ENCODE data around the gene NRG2. TPM values are rescaled to one million over a fixed set of nuclear protein-coding genes. Genes with fewer than 3 reads are reported as not detected.

The NRG2 gene
- total RNA-seq, 1 donor from 2014 or later = 1.4 TPM

GRCh38 chr5:139808481-139809330 is 234.4 kb downstream of the NRG2 start:
- H3K27ac Mint-ChIP-seq = no peak overlapping the region
- no peak for DNase-seq (ENCODE audit: extremely low spot score, unreplicated experiment)
- H3K4me1 Mint-ChIP-seq (ENCODE audit: unreplicated experiment) = no peaks in the 10 kb centered on the region
- TF ChIP-seq CTCF (conservative IDR thresholded peaks at IDR 0.05) = no peak
- peaks cover 52% of the 10 kb centered on the region for H3K27me3 Mint-ChIP-seq
- H3K4me3 Mint-ChIP-seq = no peak overlapping the region
- no peaks in the 10 kb centered on the region for H3K9me3 Mint-ChIP-seq
- H3K36me3 Mint-ChIP-seq = no peaks in the 10 kb centered on the region

GRCh38 chr5:139807647-139808030 is 235.5 kb downstream of the NRG2 start:
- no peak for TF ChIP-seq CTCF (conservative IDR thresholded peaks at IDR 0.05)
- no peak overlapping the region for H3K4me3 Mint-ChIP-seq
- no peaks in the 10 kb centered on the region for H3K4me1 Mint-ChIP-seq (ENCODE audit: unreplicated experiment)
- no peak for DNase-seq (ENCODE audit: extremely low spot score, unreplicated experiment)
- H3K36me3 Mint-ChIP-seq = no peaks in the 10 kb centered on the region
- H3K27ac Mint-ChIP-seq = no peak overlapping the region
- peaks cover 56% of the 10 kb centered on the region for H3K27me3 Mint-ChIP-seq
- H3K9me3 Mint-ChIP-seq = no peaks in the 10 kb centered on the region

- TF ChIP-seq CTCF (conservative IDR thresholded peaks at IDR 0.05) = no peak
- Mint-ChIP-seq H3K27ac (no peak overlapping the region), H3K4me1 (ENCODE audit: unreplicated experiment) (no peaks in the 10 kb centered on the region), H3K27me3 (peaks cover 56% of the 10 kb centered on the region), H3K36me3 (no peaks in the 10 kb centered on the region), H3K4me3 (no peak overlapping the region), H3K9me3 (no peaks in the 10 kb centered on the region)
- no peak for DNase-seq (ENCODE audit: extremely low spot score, unreplicated experiment)
Observed at GRCh38 chr5:139806726-139807646, 236.1 kb downstream of the NRG2 start.

GRCh38 chr5:139806111-139806510 is 237.0 kb downstream of the NRG2 start:
- peaks cover 57% of the 10 kb centered on the region for H3K27me3 Mint-ChIP-seq
- no peak for TF ChIP-seq CTCF (conservative IDR thresholded peaks at IDR 0.05)
- no peaks in the 10 kb centered on the region for H3K4me1 Mint-ChIP-seq (ENCODE audit: unreplicated experiment)
- H3K27ac Mint-ChIP-seq = no peak overlapping the region
- no peak overlapping the region for H3K4me3 Mint-ChIP-seq
- DNase-seq (ENCODE audit: extremely low spot score, unreplicated experiment) = no peak
- no peaks in the 10 kb centered on the region for H3K36me3 Mint-ChIP-seq
- H3K9me3 Mint-ChIP-seq = no peaks in the 10 kb centered on the region

GRCh38 chr5:139805545-139805944 is 237.6 kb downstream of the NRG2 start:
- Mint-ChIP-seq H3K36me3 (no peaks in the 10 kb centered on the region), H3K27ac (no peak overlapping the region), H3K9me3 (no peaks in the 10 kb centered on the region), H3K4me3 (no peak overlapping the region), H3K27me3 (peaks cover 61% of the 10 kb centered on the region), H3K4me1 (ENCODE audit: unreplicated experiment) (no peaks in the 10 kb centered on the region)
- TF ChIP-seq CTCF (conservative IDR thresholded peaks at IDR 0.05) = no peak
- DNase-seq (ENCODE audit: extremely low spot score, unreplicated experiment) = no peak
